ENCODE results near the gene PTPRJ. TPM values are rescaled to one million over a fixed set of nuclear protein-coding genes. Genes with fewer than 3 reads are reported as not detected.

PTPRJ gene
- total RNA-seq, 1 donor = 10.9 TPM

GRCh38 chr11:48080301-48080861, 100.0 kb downstream of the PTPRJ start:
- Histone ChIP-seq H3K4me1 (ENCODE audit: insufficient read depth, low read length) (peaks cover 15% of the 10 kb centered on the region), H2AFZ (ENCODE audit: low read length) (no peak overlapping the region), H3K9me3 (ENCODE audit: low read depth, low read length) (no peaks in the 10 kb centered on the region), H3K4me3 (ENCODE audit: insufficient read depth, low read length) (no peak overlapping the region), H3K27ac (ENCODE audit: low read depth, low read length) (peak overlapping the region; percentile 81), H3K79me2 (ENCODE audit: insufficient read depth, low read length) (peaks cover 40% of the 10 kb centered on the region), H3K36me3 (ENCODE audit: insufficient read depth, low read length) (no peaks in the 10 kb centered on the region), H4K20me1 (ENCODE audit: insufficient read depth, low read length) (peaks cover 2% of the 10 kb centered on the region), H3K27me3 (ENCODE audit: insufficient read depth, low read length) (no peaks in the 10 kb centered on the region), H3K4me2 (ENCODE audit: insufficient read depth, low read length) (peak overlapping the region; percentile 79)
- no peak for TF ChIP-seq CTCF (IDR thresholded peaks at IDR 0.05; ENCODE audit: extremely low read depth, low read depth, low read length)
- DNase-seq (ENCODE audit: insufficient read length, low spot score, missing footprints) = no peak

- no peaks in the 10 kb centered on the region for H3K27me3 ChIP-seq (ENCODE audit: insufficient read depth, low read length)
- H3K9me3 ChIP-seq (ENCODE audit: low read depth, low read length) = no peaks in the 10 kb centered on the region
- peaks cover 40% of the 10 kb centered on the region for H3K79me2 ChIP-seq (ENCODE audit: insufficient read depth, low read length)
- no peak for TF ChIP-seq CTCF (IDR thresholded peaks at IDR 0.05; ENCODE audit: extremely low read depth, low read depth, low read length)
- peaks cover 15% of the 10 kb centered on the region for H3K4me1 ChIP-seq (ENCODE audit: insufficient read depth, low read length)
- H3K27ac ChIP-seq (ENCODE audit: low read depth, low read length) = peak overlapping the region; percentile 81
- H4K20me1 ChIP-seq (ENCODE audit: insufficient read depth, low read length) = peaks cover 4% of the 10 kb centered on the region
- peak; percentile 88 for DNase-seq (ENCODE audit: insufficient read length, low spot score, missing footprints)
- H3K4me3 ChIP-seq (ENCODE audit: insufficient read depth, low read length) = peak overlapping the region; percentile 62
- H3K4me2 ChIP-seq (ENCODE audit: insufficient read depth, low read length) = peak overlapping the region; percentile 79
- peak overlapping the region; percentile 78 for H2AFZ ChIP-seq (ENCODE audit: low read length)
- no peaks in the 10 kb centered on the region for H3K36me3 ChIP-seq (ENCODE audit: insufficient read depth, low read length)
These were observed 101.0 kb downstream of the PTPRJ start for GRCh38 chr11:48081151-48082010.

- no peak for DNase-seq (ENCODE audit: insufficient read length, low spot score, missing footprints)
- TF ChIP-seq CTCF (IDR thresholded peaks at IDR 0.05; ENCODE audit: extremely low read depth, low read depth, low read length) = no peak
These were observed 102.4 kb downstream of the PTPRJ start for GRCh38 chr11:48082771-48083170.

GRCh38 chr11:48083421-48083820, 103.1 kb downstream of the PTPRJ start:
- H3K79me2 ChIP-seq (ENCODE audit: insufficient read depth, low read length) = peaks cover 59% of the 10 kb centered on the region
- DNase-seq (ENCODE audit: insufficient read length, low spot score, missing footprints) = peak; percentile 66
- no peak for TF ChIP-seq CTCF (IDR thresholded peaks at IDR 0.05; ENCODE audit: extremely low read depth, low read depth, low read length)
- no peak overlapping the region for H2AFZ ChIP-seq (ENCODE audit: low read length)
- H3K4me2 ChIP-seq (ENCODE audit: insufficient read depth, low read length) = no peak overlapping the region
- H3K4me1 ChIP-seq (ENCODE audit: insufficient read depth, low read length) = peaks cover 20% of the 10 kb centered on the region
- no peaks in the 10 kb centered on the region for H3K9me3 ChIP-seq (ENCODE audit: low read depth, low read length)
- no peak overlapping the region for H3K4me3 ChIP-seq (ENCODE audit: insufficient read depth, low read length)
- H4K20me1 ChIP-seq (ENCODE audit: insufficient read depth, low read length) = peaks cover 17% of the 10 kb centered on the region
- H3K27me3 ChIP-seq (ENCODE audit: insufficient read depth, low read length) = no peaks in the 10 kb centered on the region
- H3K27ac ChIP-seq (ENCODE audit: low read depth, low read length) = no peak overlapping the region
- no peaks in the 10 kb centered on the region for H3K36me3 ChIP-seq (ENCODE audit: insufficient read depth, low read length)

More at GRCh38 chr11:48082771-48083170, 102.4 kb downstream of the PTPRJ start:
- no peaks in the 10 kb centered on the region for H3K27me3 ChIP-seq (ENCODE audit: insufficient read depth, low read length)
- no peaks in the 10 kb centered on the region for H3K36me3 ChIP-seq (ENCODE audit: insufficient read depth, low read length)
- H3K4me1 ChIP-seq (ENCODE audit: insufficient read depth, low read length) = peaks cover 15% of the 10 kb centered on the region
- H3K4me3 ChIP-seq (ENCODE audit: insufficient read depth, low read length) = no peak overlapping the region
- no peak overlapping the region for H3K4me2 ChIP-seq (ENCODE audit: insufficient read depth, low read length)
- H3K27ac ChIP-seq (ENCODE audit: low read depth, low read length) = no peak overlapping the region
- no peaks in the 10 kb centered on the region for H3K9me3 ChIP-seq (ENCODE audit: low read depth, low read length)
- no peak overlapping the region for H2AFZ ChIP-seq (ENCODE audit: low read length)
- peaks cover 11% of the 10 kb centered on the region for H4K20me1 ChIP-seq (ENCODE audit: insufficient read depth, low read length)
- H3K79me2 ChIP-seq (ENCODE audit: insufficient read depth, low read length) = peaks cover 52% of the 10 kb centered on the region
